GM23338 (cell line): ENCODE data around the gene TMEM178A. TPM values are rescaled to one million over a fixed set of nuclear protein-coding genes. Genes with fewer than 3 reads are reported as not detected.

Experiments used
- ATAC-seq: fragments of 200-7000 bp; cut with Tn5 transposase; 3 replicates; pipeline ENCODE4 v1.9.1; 2020
- DNase-seq: peaks from one replicate; pipeline ENCODE4 v3.0.0-alpha.2; 2015; ENCODE audit warnings: low spot score
- H2AFZ ChIP-seq: fragments of 200-600 bp; sonication (generic); 2 replicates; pipeline ENCODE4 v1.8.0; 2016; ENCODE audit warnings: antibody characterized with exemption, mild to moderate bottlenecking, moderate library complexity
- H3F3A ChIP-seq: fragments of 200-600 bp; sonication (generic); replicated peaks from 2 replicates; pipeline ENCODE4 v1.8.0; 2017; ENCODE audit warnings: antibody characterized with exemption, mixed run types, low read depth
- H3K27ac ChIP-seq: fragments of 200-600 bp; sonication (generic); 2 replicates; pipeline ENCODE4 v1.6.1; 2016; ENCODE audit warnings: low read depth
- H3K27me3 ChIP-seq: fragments of 200-600 bp; sonication (generic); 2 replicates; pipeline ENCODE4 v1.8.0; 2016; ENCODE audit warnings: mild to moderate bottlenecking, mixed run types, moderate library complexity; ENCODE audit not compliant: insufficient read depth
- H3K36me3 ChIP-seq: fragments of 200-600 bp; sonication (generic); 2 replicates; pipeline ENCODE4 v1.8.0; 2016; ENCODE audit warnings: mild to moderate bottlenecking; ENCODE audit not compliant: insufficient read depth
- H3K4me1 ChIP-seq: fragments of 200-600 bp; sonication (generic); 2 replicates; pipeline ENCODE4 v1.8.0; 2016; ENCODE audit warnings: mild to moderate bottlenecking, moderate library complexity; ENCODE audit not compliant: insufficient read depth
- H3K4me2 ChIP-seq: fragments of 200-600 bp; sonication (generic); 2 replicates; pipeline ENCODE4 v1.7.1; 2017; ENCODE audit warnings: mixed run types
- H3K4me3 ChIP-seq: fragments of 200-600 bp; sonication (generic); 2 replicates; pipeline ENCODE4 v1.6.1; 2016; ENCODE audit warnings: mixed run types
- H3K79me2 ChIP-seq: fragments of 200-600 bp; sonication (generic); replicated peaks from 2 replicates; pipeline ENCODE4 v1.8.0; 2017; ENCODE audit warnings: mild to moderate bottlenecking; ENCODE audit not compliant: insufficient read depth
- H3K9me2 ChIP-seq: fragments of 200-600 bp; sonication (generic); 2 replicates; pipeline ENCODE4 v1.8.0; 2017; ENCODE audit not compliant: insufficient read depth
- H4K20me1 ChIP-seq: fragments of 200-600 bp; sonication (generic); replicated peaks from 2 replicates; pipeline ENCODE4 v1.8.0; 2017; ENCODE audit warnings: mild to moderate bottlenecking; ENCODE audit not compliant: insufficient read depth
- H3K27ac Mint-ChIP-seq: 2 replicates; pipeline ENCODE4 v1.8.0; 2020; ENCODE audit warnings: inconsistent platforms, mild to moderate bottlenecking, moderate library complexity, mixed read lengths
- H3K27me3 Mint-ChIP-seq: 3 replicates; pipeline ENCODE4 v1.8.0; 2022; ENCODE audit warnings: low read depth, mild to moderate bottlenecking, moderate library complexity, mixed read lengths, inconsistent platforms; ENCODE audit not compliant: insufficient read depth, poor library complexity
- H3K36me3 Mint-ChIP-seq: 3 replicates; pipeline ENCODE4 v1.8.0; 2021; ENCODE audit warnings: low read depth, mild to moderate bottlenecking, inconsistent platforms, moderate library complexity, mixed read lengths
- H3K4me1 Mint-ChIP-seq: 3 replicates; pipeline ENCODE4 v1.8.0; 2020; ENCODE audit warnings: mild to moderate bottlenecking, inconsistent platforms, mixed read lengths
- H3K4me3 Mint-ChIP-seq: 3 replicates; pipeline ENCODE4 v1.8.0; 2021; ENCODE audit warnings: moderate library complexity, mild to moderate bottlenecking, inconsistent platforms, mixed read lengths
- H3K9me3 Mint-ChIP-seq: 3 replicates; pipeline ENCODE4 v1.8.0; 2020; ENCODE audit warnings: moderate library complexity, mild to moderate bottlenecking, inconsistent platforms, mixed read lengths
- CREB1 ChIP-seq: fragments of 250-450 bp; sonication (Bioruptor Pico); IDR thresholded peaks from 2 replicates; pipeline ENCODE4 v1.5.0; 2020; ENCODE audit warnings: low read depth, mild to moderate bottlenecking, moderate library complexity
- ETS1 ChIP-seq: IDR thresholded peaks from 2 replicates; pipeline ENCODE4 v1.6.1; 2016; ENCODE audit warnings: antibody characterized with exemption
- EZH2 ChIP-seq: fragments of 200-600 bp; sonication (generic); IDR thresholded peaks from one replicate; pipeline ENCODE4 v1.8.0; 2017; ENCODE audit warnings: antibody characterized with exemption, mild to moderate bottlenecking, low read depth; ENCODE audit not compliant: unreplicated experiment
- EZH2phosphoT487 ChIP-seq: fragments of 200-600 bp; sonication (generic); IDR thresholded peaks from one replicate; pipeline ENCODE4 v1.8.1; 2018; ENCODE audit warnings: antibody characterized with exemption; ENCODE audit not compliant: unreplicated experiment
- JUNB ChIP-seq: IDR thresholded peaks from one replicate; pipeline ENCODE4 v1.6.1; 2016; ENCODE audit warnings: antibody characterized with exemption; ENCODE audit not compliant: unreplicated experiment
- REST ChIP-seq: IDR thresholded peaks from one replicate; pipeline ENCODE4 v1.6.1; 2018; ENCODE audit warnings: antibody characterized with exemption; ENCODE audit not compliant: unreplicated experiment
- STAT1 ChIP-seq: IDR thresholded peaks from one replicate; pipeline ENCODE4 v1.6.1; 2016; ENCODE audit warnings: antibody characterized with exemption; ENCODE audit not compliant: unreplicated experiment
- ZNF114 ChIP-seq: fragments of 250-450 bp; sonication (Bioruptor Pico); IDR thresholded peaks from 2 replicates; pipeline ENCODE4 v1.5.0; 2020; ENCODE audit warnings: mild to moderate bottlenecking, moderate library complexity
- ZNF331 ChIP-seq: fragments of 250-450 bp; sonication (Bioruptor Pico); IDR thresholded peaks from 2 replicates; pipeline ENCODE4 v1.5.0; 2020; ENCODE audit warnings: low read depth, mild to moderate bottlenecking, moderate library complexity
- ZNF462 ChIP-seq: fragments of 250-450 bp; sonication (Bioruptor Pico); IDR thresholded peaks from 2 replicates; pipeline ENCODE4 v1.5.0; 2020; ENCODE audit warnings: mild to moderate bottlenecking, moderate library complexity
- polyA plus RNA-seq: library from polyadenylated mRNA; unstranded; fragments of >200 nt; fragmentation: Nextera tagmentation; extraction: Ambion mirVana; gene quantifications from 2 replicates; pipeline ENCODE4 v1.2.1, GENCODE V29; 2016
- total RNA-seq: library from RNA; depleted of rRNA; stranded (reverse); fragments of >200 nt; shearing (Covaris generic); gene quantifications from 2 replicates; pipeline ENCODE4 v1.2.3, GENCODE V29; 2014

Gene TMEM178A
- total and polyA plus RNA-seq, 2 experiments from 2014 or later: 10.3 to 12.3 TPM

GRCh38 chr2:39664232-39664887, 1.4 kb upstream of the TMEM178A start (continued):
- TF ChIP-seq ZNF462 (CRISPR knock-in tag) (no peak), ZNF114 (CRISPR knock-in tag) (no peak), CREB1 (CRISPR knock-in tag) (no peak), EZH2phosphoT487 (no peak), ETS1 (no peak), EZH2 (no peak)

GRCh38 chr2:39664888-39665591, 677 bp upstream of the TMEM178A start:
- Histone ChIP-seq H3K9me2 (no peaks in the 10 kb centered on the region), H3K4me3 (peak overlapping the region; percentile 89), H3K27ac (no peak overlapping the region), H3K4me1 (peaks cover 31% of the 10 kb centered on the region), H4K20me1 (no peaks in the 10 kb centered on the region), H3K4me2 (peak overlapping the region; percentile 98), H3F3A (no peaks in the 10 kb centered on the region; the same call in 1 of the 2 replicates), H3K36me3 (no peaks in the 10 kb centered on the region), H2AFZ (peak overlapping the region; percentile 99), H3K79me2 (peaks cover 25% of the 10 kb centered on the region), H3K27me3 (peaks cover 43% of the 10 kb centered on the region)
- Mint-ChIP-seq H3K9me3 (no peaks in the 10 kb centered on the region; the same call in 1 of the 3 replicates), H3K27ac (no peak overlapping the region), H3K27me3 (peaks cover 35% of the 10 kb centered on the region), H3K36me3 (peaks cover 2% of the 10 kb centered on the region; the same call in 1 of the 3 replicates), H3K4me3 (peak overlapping the region; percentile 85), H3K4me1 (peaks cover 41% of the 10 kb centered on the region)
- DNase-seq: peak; percentile 67
- peak; percentile 61 for ATAC-seq
- no peak for TF ChIP-seq JUNB
- TF ChIP-seq ZNF331 (CRISPR knock-in tag): no peak
- no peak for TF ChIP-seq REST
- no peak for TF ChIP-seq ETS1
- TF ChIP-seq STAT1: no peak
